ENCODE results near the gene HIPK1.

HIPK1 gene

DNA sequence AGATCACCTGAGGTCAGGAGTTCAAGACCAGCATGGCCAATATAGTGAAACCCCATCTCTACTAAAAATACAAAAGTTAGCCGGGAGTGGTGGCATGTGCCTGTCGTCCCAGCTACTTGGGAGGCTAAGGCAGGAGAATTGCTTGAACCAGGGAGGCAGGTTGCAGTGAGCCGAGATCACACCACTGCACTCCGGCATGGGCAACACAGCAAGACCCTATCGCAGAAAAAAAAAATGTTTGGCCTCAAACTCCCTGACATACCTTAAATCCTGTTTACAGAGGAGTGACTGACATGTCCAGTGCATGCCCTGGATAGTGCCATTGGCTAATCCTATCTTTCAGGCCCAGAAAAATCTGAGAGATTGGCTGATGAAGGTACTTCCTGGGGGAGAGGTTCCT, 12.2 kb upstream of the HIPK1 start:
- Histone ChIP-seq H3K36me3 (ENCODE audit: control insufficient read depth, low read depth, low read length) (peaks cover 4% of the 10 kb centered on the region), H3K27me3 (ENCODE audit: control insufficient read depth, insufficient read depth, low read length) (no peaks in the 10 kb centered on the region), H3K4me1 (ENCODE audit: control insufficient read depth, low read depth, low read length) (no peaks in the 10 kb centered on the region), H3K9me3 (ENCODE audit: control insufficient read depth, low read depth, low read length) (no peaks in the 10 kb centered on the region), H3K4me3 (ENCODE audit: low read length) (no peak overlapping the region), H3K27ac (ENCODE audit: low read length) (no peak overlapping the region), H3K9ac (ENCODE audit: low read length) (no peak overlapping the region)

DNA sequence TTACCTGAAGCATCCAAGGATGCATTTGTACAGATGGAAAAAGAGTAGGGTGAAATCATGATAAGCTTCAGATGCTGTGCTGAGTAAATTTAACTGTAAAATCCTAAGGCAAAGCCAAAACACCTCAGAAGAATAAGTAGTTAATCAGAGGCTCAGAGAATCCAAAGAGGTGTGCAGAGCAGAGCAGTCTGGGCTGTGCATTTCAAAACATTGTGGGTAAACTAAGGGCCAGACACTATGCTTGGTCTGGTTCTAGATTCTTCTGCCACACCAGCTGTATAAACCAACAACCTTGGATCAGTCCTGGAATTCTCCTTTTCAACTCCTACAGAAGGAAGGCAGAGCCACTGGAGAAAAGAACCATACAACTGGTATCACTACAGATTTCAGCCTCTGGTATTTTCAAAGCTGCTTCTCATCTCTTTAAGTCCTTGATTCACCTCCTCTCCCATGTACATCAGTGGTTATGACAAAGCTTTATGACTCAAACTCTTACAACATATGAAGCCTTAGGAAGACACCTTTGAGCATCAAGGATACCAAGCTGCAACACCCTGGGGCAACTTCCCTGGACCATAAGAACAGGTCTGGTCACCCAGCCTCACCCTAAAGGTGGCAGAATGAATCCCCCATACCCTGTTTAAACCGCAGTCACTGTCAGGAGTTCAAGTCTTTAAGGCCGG, 11.6 kb upstream of the HIPK1 start:
- Histone ChIP-seq H3K9ac (ENCODE audit: low read length) (no peak overlapping the region), H3K27ac (ENCODE audit: low read length) (no peak overlapping the region), H3K4me3 (ENCODE audit: low read length) (no peak overlapping the region), H3K27me3 (ENCODE audit: control insufficient read depth, insufficient read depth, low read length) (no peaks in the 10 kb centered on the region), H3K9me3 (ENCODE audit: control insufficient read depth, low read depth, low read length) (no peaks in the 10 kb centered on the region), H3K4me1 (ENCODE audit: control insufficient read depth, low read depth, low read length) (no peaks in the 10 kb centered on the region), H3K36me3 (ENCODE audit: control insufficient read depth, low read depth, low read length) (peaks cover 2% of the 10 kb centered on the region)

DNA sequence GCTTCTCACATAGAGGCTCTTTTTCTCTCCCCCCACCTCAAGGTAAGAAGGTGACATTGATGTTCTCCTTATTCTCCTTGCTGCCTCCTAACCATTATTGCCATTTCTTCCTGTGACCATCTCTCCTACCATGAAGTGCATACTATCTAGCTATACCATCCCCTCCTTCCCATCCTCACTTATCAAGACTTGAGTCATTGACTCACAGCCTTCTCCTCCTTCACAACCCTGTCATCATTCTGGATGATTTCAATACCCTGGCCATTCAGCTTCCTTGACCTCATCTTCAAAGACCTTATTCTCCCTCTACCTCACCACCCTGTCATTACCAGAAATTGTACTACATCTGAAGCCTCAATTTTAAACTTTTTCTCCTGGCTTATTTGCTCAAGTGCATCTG, 10.9 kb upstream of the HIPK1 start:
- H3K9ac ChIP-seq (ENCODE audit: low read length) = no peak overlapping the region
- H3K4me1 ChIP-seq (ENCODE audit: control insufficient read depth, low read depth, low read length) = no peaks in the 10 kb centered on the region
- no peaks in the 10 kb centered on the region for H3K9me3 ChIP-seq (ENCODE audit: control insufficient read depth, low read depth, low read length)
- H3K36me3 ChIP-seq (ENCODE audit: control insufficient read depth, low read depth, low read length) = no peaks in the 10 kb centered on the region
- no peak overlapping the region for H3K27ac ChIP-seq (ENCODE audit: low read length)
- no peak overlapping the region for H3K4me3 ChIP-seq (ENCODE audit: low read length)
- no peaks in the 10 kb centered on the region for H3K27me3 ChIP-seq (ENCODE audit: control insufficient read depth, insufficient read depth, low read length)

DNA sequence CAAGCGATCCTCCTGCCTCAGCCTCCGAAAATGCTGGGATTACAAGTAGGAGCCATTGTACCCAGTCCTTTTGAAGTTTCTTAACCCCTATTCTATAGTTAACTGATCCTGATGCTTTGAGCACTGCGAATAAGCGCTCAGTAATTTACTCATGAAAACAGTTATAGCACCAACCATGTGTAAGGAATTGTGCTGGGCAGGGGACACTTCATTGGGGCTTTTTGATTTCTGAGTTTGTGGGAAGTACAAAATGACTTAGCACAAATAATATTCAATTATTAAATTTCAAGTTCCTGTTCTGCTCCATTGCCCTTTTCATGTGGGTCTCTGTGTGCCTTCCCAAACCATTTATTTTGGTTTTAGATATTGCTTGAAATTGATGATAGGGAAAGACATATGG, 6.2 kb upstream of the HIPK1 start:
- H3K9ac ChIP-seq (ENCODE audit: low read length) = no peak overlapping the region
- H3K9me3 ChIP-seq (ENCODE audit: control insufficient read depth, low read depth, low read length) = no peaks in the 10 kb centered on the region
- no peak overlapping the region for H3K27ac ChIP-seq (ENCODE audit: low read length)

DNA sequence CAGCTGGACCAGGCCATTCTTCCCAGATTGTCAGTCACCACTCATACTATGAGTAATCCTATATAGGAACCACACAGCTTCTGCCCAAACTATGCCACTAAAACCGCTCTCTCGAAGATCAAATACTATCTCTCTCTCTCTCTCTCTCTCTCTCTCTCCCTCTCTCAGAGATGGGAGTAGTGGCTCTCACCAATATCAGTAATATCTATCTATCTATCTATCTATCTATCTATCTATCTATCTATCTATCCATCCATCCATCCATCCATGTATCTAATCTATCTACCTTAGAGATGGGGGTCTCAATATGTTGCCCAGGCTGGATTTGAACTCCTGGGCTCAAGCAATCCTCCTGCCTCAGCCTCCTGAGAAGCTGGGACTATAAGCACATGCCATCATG, 4.7 kb upstream of the HIPK1 start:
- Histone ChIP-seq H3K27me3 (ENCODE audit: control insufficient read depth, insufficient read depth, low read length) (peaks cover 10% of the 10 kb centered on the region), H3K9me3 (ENCODE audit: control insufficient read depth, low read depth, low read length) (no peaks in the 10 kb centered on the region), H3K9ac (ENCODE audit: low read length) (no peak overlapping the region), H3K27ac (ENCODE audit: low read length) (no peak overlapping the region), H3K4me1 (ENCODE audit: control insufficient read depth, low read depth, low read length) (peaks cover 8% of the 10 kb centered on the region), H3K36me3 (ENCODE audit: control insufficient read depth, low read depth, low read length) (no peaks in the 10 kb centered on the region), H3K4me3 (ENCODE audit: low read length) (no peak overlapping the region)

More for the DNA sequence above, 6.2 kb upstream of the HIPK1 start:
- Histone ChIP-seq H3K4me1 (ENCODE audit: control insufficient read depth, low read depth, low read length) (no peaks in the 10 kb centered on the region), H3K36me3 (ENCODE audit: control insufficient read depth, low read depth, low read length) (no peaks in the 10 kb centered on the region), H3K4me3 (ENCODE audit: low read length) (no peak overlapping the region), H3K27me3 (ENCODE audit: control insufficient read depth, insufficient read depth, low read length) (peaks cover 5% of the 10 kb centered on the region)

DNA sequence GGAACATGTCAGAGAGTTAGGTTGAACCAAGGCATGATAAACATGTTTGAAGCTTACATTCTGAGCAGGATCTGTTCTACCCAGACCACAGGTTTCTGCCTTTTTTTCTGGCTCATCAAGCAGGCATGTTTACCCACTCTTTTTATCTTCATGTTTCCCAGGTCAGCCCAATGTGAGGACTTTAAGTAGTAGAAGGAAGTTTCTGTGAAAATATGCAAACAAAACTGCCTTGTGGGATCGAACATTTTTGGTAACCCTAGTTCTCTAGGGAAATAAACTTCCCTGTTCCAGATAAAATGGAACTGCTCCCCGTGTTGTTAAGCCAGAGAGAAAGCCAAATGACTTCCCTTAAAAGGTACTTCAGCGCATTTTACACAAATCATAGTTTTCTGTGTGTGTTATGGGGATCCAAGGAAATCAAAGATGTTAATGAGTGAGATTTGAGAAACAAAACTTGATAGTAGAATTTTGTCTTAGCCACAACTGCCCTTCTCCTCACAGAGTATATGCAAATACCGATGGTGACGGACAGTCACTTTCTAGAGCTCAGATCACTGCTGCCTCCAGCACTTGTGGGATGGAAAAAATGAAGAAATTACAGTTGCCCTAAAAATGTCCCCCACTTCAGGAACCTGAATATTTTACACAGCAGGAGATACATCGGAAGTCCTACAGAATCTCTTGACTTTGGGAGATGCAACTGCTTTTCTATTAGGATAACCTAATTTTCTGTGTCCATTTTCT, 765 bp upstream of the HIPK1 start:
- H3K9ac ChIP-seq (ENCODE audit: low read length) = peak overlapping the region; percentile 70
- H3K36me3 ChIP-seq (ENCODE audit: control insufficient read depth, low read depth, low read length) = no peaks in the 10 kb centered on the region
- peak overlapping the region; percentile 99 for H3K4me3 ChIP-seq (ENCODE audit: low read length)
- H3K9me3 ChIP-seq (ENCODE audit: control insufficient read depth, low read depth, low read length) = no peaks in the 10 kb centered on the region
- peaks cover 15% of the 10 kb centered on the region for H3K4me1 ChIP-seq (ENCODE audit: control insufficient read depth, low read depth, low read length)
- no peak overlapping the region for H3K27ac ChIP-seq (ENCODE audit: low read length)
- H3K27me3 ChIP-seq (ENCODE audit: control insufficient read depth, insufficient read depth, low read length) = peaks cover 10% of the 10 kb centered on the region

DNA sequence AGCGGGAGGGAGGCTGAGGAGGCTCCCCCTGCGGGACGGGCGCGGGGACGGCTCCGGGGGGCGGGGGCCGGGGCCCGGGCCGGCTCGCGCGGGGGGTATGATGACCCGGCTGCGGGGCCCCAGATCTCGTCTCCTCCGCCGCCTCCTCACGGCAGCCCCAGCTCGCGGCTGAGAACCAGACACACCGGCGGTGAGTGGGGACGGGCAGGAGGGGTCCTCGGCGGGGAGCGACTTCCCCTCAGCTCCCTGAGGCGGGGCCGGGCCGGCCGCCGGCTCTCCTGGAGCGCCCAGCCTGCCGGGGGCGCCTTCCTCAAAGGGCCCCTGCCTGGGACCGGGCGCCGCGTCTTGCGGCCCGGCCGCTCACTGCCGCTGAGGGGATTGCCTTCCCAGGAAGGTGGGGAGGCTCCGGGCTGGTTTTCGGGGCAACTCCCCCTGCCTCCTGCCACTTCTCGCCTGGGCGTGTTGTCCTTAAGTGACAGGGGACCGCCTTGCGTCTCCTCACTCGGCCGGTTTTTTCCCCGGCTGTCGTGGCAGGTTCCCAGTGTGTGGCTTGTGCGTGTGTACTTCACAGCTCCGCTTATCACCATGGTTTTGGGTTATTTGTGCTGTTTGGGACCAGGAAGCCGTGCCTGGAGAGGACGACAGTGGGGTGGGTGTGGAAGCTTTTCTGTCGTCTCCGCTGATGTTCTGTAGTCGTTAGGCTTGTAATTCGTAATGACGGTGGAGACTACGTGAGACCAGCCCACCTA, 800 bp downstream of the HIPK1 start:
- no peaks in the 10 kb centered on the region for H3K9me3 ChIP-seq (ENCODE audit: control insufficient read depth, low read depth, low read length)
- H3K4me1 ChIP-seq (ENCODE audit: control insufficient read depth, low read depth, low read length) = peaks cover 15% of the 10 kb centered on the region
- no peaks in the 10 kb centered on the region for H3K36me3 ChIP-seq (ENCODE audit: control insufficient read depth, low read depth, low read length)

DNA sequence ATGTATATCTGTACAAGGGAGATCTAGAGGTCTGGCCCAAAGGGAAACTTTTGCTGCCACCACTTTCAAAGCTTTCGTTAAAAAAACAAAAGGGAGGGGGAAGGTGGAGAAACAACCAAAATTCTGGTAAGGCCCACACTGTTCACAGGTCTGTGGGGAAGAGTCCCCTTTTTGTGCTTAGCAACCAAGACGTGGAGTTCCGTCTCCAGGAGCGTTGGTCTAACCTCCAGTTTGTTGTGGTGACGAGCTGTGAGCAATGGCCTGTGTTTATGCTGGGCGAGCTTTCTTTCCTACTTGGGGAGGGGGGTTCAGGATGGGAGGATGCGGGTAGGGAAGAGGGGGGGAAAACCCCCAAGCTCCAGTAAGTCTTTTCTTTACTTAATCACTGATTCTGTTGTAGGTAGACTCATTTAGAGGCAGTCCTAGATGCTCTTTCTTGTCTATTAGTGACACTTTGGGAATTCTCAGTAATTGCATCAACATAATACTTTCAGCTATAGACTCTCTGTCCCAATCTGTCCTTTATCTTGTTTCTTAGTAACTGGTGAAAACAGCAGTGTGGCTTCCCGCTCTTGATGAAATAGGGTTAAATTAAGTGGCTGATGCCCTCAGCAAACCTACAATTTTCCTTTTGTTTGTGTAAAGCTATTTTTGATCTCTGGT, 1.5 kb downstream of the HIPK1 start:
- H3K4me3 ChIP-seq (ENCODE audit: low read length) = peak overlapping the region; percentile 99
- no peaks in the 10 kb centered on the region for H3K9me3 ChIP-seq (ENCODE audit: control insufficient read depth, low read depth, low read length)
- H3K36me3 ChIP-seq (ENCODE audit: control insufficient read depth, low read depth, low read length) = no peaks in the 10 kb centered on the region
- peaks cover 10% of the 10 kb centered on the region for H3K27me3 ChIP-seq (ENCODE audit: control insufficient read depth, insufficient read depth, low read length)
- H3K9ac ChIP-seq (ENCODE audit: low read length) = peak overlapping the region; percentile 76
- H3K4me1 ChIP-seq (ENCODE audit: control insufficient read depth, low read depth, low read length) = peaks cover 15% of the 10 kb centered on the region
- H3K27ac ChIP-seq (ENCODE audit: low read length) = no peak overlapping the region

More for the DNA sequence above, 800 bp downstream of the HIPK1 start:
- Histone ChIP-seq H3K9ac (ENCODE audit: low read length) (peak overlapping the region; percentile 76), H3K4me3 (ENCODE audit: low read length) (peak overlapping the region; percentile 99), H3K27me3 (ENCODE audit: control insufficient read depth, insufficient read depth, low read length) (peaks cover 10% of the 10 kb centered on the region), H3K27ac (ENCODE audit: low read length) (no peak overlapping the region)

DNA sequence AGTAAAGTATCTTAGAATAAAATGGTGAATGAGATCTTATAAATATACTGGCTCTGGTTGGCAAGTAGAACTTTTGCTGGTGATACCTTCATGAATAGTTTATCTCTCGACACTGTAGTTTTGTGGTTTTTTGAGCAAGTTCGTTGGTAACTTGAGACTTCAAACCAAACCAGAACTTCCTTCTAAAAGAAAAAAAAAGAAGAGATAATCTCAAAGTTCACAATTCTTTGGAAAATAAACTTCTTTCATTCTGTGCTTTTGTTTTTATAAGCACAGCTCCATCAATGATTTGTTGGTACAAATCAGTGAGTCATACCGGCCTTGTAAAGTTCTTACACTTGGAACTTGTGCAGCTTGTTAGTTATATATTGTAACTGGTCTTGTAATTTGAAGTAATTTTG, 2.3 kb downstream of the HIPK1 start:
- Histone ChIP-seq H3K9ac (ENCODE audit: low read length) (no peak overlapping the region), H3K4me1 (ENCODE audit: control insufficient read depth, low read depth, low read length) (peaks cover 18% of the 10 kb centered on the region), H3K27ac (ENCODE audit: low read length) (no peak overlapping the region), H3K4me3 (ENCODE audit: low read length) (no peak overlapping the region), H3K9me3 (ENCODE audit: control insufficient read depth, low read depth, low read length) (no peaks in the 10 kb centered on the region), H3K36me3 (ENCODE audit: control insufficient read depth, low read depth, low read length) (no peaks in the 10 kb centered on the region), H3K27me3 (ENCODE audit: control insufficient read depth, insufficient read depth, low read length) (peaks cover 10% of the 10 kb centered on the region)

DNA sequence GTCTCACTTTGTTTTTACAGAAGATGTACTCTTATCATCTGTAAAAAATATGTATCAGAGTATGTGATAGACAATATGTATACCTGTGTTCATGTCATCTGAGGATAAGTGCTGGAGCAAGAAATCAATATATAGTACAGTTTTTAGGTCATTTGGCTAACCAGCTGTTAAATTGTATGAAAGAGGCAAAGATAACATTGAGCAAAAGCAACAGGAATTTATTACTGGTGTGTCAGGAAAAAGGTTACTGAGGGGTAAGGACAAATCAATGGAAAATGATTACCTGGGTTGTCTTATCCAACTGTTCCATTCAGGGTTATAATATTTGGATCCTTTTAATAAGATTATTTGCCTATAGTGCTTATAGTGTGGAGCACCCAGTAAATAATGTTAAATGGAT, 4.9 kb downstream of the HIPK1 start:
- H3K27me3 ChIP-seq (ENCODE audit: control insufficient read depth, insufficient read depth, low read length) = no peaks in the 10 kb centered on the region
- H3K27ac ChIP-seq (ENCODE audit: low read length) = no peak overlapping the region
- H3K4me1 ChIP-seq (ENCODE audit: control insufficient read depth, low read depth, low read length) = peaks cover 10% of the 10 kb centered on the region
- no peaks in the 10 kb centered on the region for H3K36me3 ChIP-seq (ENCODE audit: control insufficient read depth, low read depth, low read length)
- no peak overlapping the region for H3K9ac ChIP-seq (ENCODE audit: low read length)
- H3K4me3 ChIP-seq (ENCODE audit: low read length) = no peak overlapping the region
- no peaks in the 10 kb centered on the region for H3K9me3 ChIP-seq (ENCODE audit: control insufficient read depth, low read depth, low read length)

DNA sequence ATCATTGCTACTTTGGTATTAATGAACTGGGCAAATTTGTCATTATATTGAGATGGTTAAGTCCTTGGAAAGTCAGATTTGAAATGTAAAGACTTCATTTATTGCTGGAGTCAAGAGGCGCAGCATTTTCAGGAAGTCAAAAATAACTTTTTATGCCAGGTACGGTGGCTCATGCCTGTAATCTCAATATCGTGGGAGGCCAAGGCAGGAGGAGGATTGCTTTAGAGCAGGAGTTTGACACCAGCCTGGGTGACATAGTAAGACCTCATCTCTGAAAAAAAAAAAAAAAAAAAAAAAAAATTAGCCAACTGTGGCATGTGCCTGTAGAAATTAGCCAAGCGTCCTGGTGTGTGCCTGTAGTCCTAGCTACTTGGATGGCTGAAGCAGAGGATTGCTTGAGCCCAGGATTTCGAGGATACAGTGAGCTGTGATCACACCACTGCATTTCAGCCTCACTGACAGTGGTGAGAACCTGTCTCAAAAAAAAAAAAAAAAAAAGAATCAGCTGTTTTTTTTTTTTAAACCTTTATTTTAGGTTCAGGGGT, 5.5 kb downstream of the HIPK1 start:
- no peaks in the 10 kb centered on the region for H3K9me3 ChIP-seq (ENCODE audit: control insufficient read depth, low read depth, low read length)
- no peak overlapping the region for H3K4me3 ChIP-seq (ENCODE audit: low read length)
- no peak overlapping the region for H3K9ac ChIP-seq (ENCODE audit: low read length)
- H3K27ac ChIP-seq (ENCODE audit: low read length) = no peak overlapping the region
- H3K4me1 ChIP-seq (ENCODE audit: control insufficient read depth, low read depth, low read length) = peaks cover 10% of the 10 kb centered on the region
- H3K27me3 ChIP-seq (ENCODE audit: control insufficient read depth, insufficient read depth, low read length) = no peaks in the 10 kb centered on the region
- H3K36me3 ChIP-seq (ENCODE audit: control insufficient read depth, low read depth, low read length) = no peaks in the 10 kb centered on the region

All from iPS-18a (cell line).